GM04504 (cell line): ENCODE measurements around the gene TNRC6B.
"Not testable (repeated sequence)": the region's sequence is repeated elsewhere in the genome, so short reads cannot be mapped to it uniquely, and the experiment has no call there.

Experiments used
- DNase-seq: peaks from one replicate; pipeline ENCODE4 v3.0.0-alpha.2; 2012; ENCODE audit warnings: low read depth

TNRC6B gene

DNA sequence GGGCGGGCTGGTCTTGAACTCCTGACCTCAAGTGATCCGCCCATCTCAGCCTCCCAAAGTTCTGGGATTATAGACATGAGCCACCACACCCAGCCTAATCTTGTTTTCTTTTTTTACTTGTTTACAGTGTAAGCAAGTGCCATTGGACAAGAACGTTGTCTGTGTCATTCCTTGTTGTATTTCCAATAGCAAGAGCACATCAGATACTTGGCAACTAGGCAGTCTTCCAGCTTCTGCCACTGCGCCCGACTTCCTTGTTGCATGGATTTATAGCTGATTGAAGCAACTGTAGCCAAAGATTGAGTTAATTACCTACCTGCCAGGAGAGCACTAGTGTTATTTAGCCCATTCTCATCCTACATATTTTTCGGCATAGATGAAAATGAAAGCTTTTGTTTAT, 189.6 kb downstream of the TNRC6B start:
- no peak for DNase-seq

DNA sequence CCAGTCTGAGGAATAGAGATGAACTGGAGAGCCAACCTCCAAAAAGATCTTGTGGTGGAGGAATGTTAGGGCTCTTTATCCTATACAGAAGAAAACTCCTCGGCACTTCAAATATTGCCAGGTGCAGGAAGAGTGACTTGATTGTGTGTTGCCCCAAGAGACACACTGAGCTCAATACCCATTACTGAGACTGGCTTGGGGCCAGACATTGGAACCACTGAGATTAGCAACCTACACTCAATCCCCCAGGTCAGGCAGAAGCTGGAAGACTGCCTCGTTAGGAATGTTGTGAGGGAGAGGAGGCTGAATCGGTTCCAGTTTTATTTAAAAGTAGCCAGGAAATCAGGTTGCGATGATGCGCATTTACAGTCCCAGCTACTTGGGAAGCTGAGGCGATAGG, 190.3 kb downstream of the TNRC6B start:
- DNase-seq = no peak

DNA sequence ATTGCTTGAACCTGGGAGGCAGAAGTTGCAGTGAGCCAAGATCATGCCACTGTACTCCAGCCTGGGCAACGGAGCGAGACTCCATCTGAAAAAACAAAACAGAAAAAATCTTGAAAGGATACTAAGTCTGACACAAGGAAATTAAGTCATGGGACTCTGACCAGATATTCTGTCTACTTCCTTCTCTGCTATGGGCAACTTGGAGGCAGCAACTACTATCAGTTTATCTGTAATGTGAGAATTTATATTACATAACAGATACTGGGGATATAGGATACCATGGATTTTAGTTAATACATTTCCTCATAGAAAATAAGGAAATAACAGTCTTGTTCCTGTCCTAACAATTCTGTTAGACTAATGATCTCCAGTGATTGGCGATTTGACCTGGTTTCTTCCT, 191.1 kb downstream of the TNRC6B start:
- DNase-seq = no peak

DNA sequence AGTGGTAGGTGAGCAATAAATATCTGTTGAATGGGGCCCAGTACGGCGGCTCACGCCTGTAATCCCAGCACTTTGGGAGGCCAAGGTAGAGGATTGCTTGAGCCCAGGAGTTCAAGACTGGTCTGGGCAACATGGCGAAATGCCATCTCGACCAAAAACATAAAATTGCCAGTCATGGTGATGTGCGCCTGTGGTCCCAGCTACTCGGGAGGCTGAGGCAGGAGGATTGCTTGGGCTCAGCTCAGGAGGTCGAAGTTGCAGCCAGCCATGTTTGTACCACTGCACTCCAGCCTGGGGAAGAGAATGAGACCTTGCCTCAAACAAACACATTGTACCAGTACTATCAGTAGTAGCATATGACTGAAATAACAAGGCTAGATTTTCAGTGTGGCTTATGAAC, 196.8 kb downstream of the TNRC6B start:
- no peak for DNase-seq

DNA sequence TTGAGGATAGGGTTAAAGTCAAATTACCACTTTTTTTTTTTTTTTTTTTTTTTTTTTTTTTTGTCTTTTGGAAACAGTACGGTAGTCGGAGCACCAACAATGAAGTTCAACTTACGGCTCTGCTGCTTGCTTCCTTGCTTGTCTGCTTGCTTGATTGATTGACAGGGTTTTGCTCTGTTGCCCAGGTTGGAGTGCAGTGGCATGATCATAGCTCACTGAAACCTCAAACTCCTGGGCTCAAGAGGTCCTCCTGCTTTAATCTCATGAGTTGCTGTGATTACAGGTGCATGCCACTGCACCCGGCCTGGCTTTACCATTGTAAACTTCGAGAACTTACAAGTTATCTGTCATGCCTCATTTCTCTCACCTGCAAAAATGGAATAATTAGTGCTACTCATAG, 198.4 kb downstream of the TNRC6B start:
- DNase-seq = no peak

DNA sequence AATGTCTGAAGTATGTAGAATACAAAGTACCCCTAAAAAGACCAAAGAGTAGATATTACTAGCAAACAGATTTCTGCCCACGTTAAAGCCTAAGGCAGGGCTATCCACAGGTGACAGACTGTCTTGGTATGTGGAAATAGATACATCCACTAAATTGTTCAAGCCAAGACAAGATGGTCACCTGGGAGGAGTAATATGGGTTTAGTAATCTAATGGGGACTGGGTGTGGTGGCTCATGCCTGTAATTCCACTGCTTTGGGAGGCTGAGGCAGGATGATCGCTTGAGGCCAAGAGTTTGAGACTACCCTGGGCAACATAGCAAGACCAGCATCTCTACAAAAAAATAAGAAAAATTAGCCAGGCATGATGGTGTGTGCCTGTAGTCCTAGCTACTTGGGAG, 200.2 kb downstream of the TNRC6B start:
- no peak for DNase-seq

DNA sequence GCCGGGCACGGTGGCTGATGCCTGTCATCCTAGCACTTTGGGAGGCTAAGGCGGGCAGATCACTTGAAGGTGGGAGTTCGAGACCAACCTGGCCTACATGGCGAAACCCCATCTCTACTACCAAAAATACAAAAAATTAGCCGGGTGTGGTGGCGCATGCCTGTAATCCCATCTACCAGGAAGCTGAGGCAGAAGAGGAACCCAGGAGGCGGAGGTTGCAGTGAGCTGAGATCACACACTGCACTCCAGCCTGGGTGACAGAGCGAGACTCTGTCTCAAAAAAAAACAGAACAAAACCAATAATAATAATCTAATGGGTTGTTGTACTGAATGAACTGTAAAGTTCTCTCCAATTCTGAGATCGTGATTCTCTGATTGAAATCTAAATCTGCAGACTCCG, 200.7 kb downstream of the TNRC6B start:
- not testable (repeated sequence) for DNase-seq

DNA sequence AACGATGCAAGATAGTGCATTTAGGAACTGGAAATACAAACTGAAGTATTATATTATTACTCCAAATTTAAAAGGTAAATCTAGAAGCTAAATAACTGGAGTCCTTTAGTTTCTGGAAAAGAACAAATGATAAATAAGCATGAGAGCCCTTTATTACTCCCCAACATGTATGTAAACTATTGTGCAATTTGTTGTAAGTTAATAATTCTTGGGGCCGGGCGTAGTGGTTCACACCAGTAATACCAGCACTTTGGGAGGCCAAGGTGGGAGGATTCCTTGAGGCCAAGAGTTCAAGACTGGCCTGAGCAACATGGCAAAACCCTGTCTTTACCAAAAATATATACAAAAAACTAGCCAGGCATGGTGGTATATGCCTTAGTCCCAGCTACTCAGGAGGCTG, 203.7 kb downstream of the TNRC6B start:
- no peak for DNase-seq

DNA sequence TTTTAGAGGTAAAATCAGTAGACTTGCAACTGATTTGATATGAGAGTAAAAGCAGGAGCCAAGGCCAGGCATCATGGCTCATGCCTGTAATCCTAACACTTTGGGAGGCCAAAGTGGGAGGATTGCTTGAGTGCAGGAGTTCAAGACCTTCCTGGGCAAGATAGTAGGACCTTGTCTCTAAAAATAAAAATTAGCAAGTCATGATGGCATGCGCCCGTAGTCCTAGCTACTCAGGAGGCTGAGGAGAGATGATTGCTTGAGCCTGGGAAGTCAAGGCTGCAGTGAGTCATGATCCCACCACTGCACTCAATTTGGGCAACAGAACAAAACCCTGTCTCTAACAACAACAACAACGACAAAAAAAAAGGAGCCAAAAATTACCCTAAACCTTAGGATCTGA, 206.2 kb downstream of the TNRC6B start:
- DNase-seq = peak; percentile 44

DNA sequence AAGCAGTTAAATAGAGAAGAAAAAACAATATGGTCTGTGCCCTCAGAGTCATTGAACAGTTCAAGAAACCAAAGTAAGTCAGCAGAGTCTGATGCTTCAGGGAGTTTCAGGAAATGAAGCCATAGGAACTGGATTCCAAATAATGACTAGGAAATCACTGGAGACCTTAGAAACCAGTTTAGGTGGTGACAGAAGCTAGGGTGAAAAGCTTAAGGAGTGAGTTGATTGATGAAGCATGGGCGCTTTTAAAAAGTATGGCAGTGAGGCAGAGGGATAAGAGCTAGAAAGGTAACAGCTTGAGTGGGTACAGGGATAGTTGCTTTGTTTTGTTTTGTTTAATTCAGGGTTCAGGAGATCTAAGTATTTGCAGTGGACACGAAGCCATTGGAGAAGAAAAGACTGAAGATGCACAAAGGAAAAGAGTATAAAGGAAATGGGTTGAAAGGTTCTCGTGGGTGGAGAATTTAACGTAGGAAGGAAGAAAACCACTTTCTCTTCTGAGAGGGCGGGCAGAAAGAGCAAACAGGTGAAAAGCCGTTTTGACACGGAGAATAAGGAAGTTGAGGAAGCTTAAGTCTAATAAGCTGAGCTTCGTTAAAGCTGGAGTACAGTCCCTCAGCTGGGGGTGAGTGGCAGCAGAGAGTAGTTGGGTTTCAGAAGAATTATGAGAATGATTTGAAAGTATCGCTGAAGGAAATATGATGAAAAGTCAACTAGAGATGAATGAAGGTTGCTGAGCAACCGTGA, 207.5 kb downstream of the TNRC6B start:
- DNase-seq = no peak
